Caco-2 (cell line): ENCODE data around the gene DAPL1. TPM values are rescaled to one million over a fixed set of nuclear protein-coding genes. Genes with fewer than 3 reads are reported as not detected.
"Not testable (repeated sequence)": the region's sequence is repeated elsewhere in the genome, so short reads cannot be mapped to it uniquely, and the experiment has no call there.

ENCODE experiments used
- BruUV-seq: library from RNA; stranded (reverse); fragments of 400-500 nt; replicated peaks from 2 replicates; lab custom pipeline; 2021; lab: Mats Ljungman, UMichigan
- CTCF ChIA-PET: fragments of 300-600 bp; sonication (Branson Sonifier 250); formaldehyde crosslinking; loops from one replicate; lab custom pipeline; 2022; ENCODE audit warnings: antibody characterized with exemption; lab: Charles Lee
- POLR2A ChIA-PET: fragments of 300-600 bp; sonication (Branson Sonifier 250); formaldehyde crosslinking; loops from one replicate; lab custom pipeline; 2022; ENCODE audit warnings: antibody characterized with exemption; lab: Charles Lee
- DNase-seq, 2 experiments: peaks; one replicate each; pipeline versions ENCODE4 v3.0.0 to v3.0.0-alpha.2; 2020 to 2022
- H3K27me3 ChIP-seq: replicated peaks from 2 replicates; pipeline ENCODE4 v1.6.0; 2011; ENCODE audit warnings: low read length; ENCODE audit not compliant: control insufficient read depth, insufficient read depth
- H3K36me3 ChIP-seq: 2 replicates; pipeline ENCODE4 v1.5.1; 2011; ENCODE audit warnings: low read length; ENCODE audit not compliant: control insufficient read depth, insufficient read depth
- H3K4me1 ChIP-seq: fragments of 250-450 bp; sonication (Bioruptor Pico); 2 replicates; pipeline ENCODE4 v1.5.1; 2020; ENCODE audit warnings: mild to moderate bottlenecking
- H3K4me3 ChIP-seq: 2 replicates; pipeline ENCODE4 v1.5.1; 2011; ENCODE audit warnings: low read depth, mild to moderate bottlenecking, control low read depth, low read length
- H3K9me3 ChIP-seq: fragments of 250-450 bp; sonication (Bioruptor Pico); 2 replicates; pipeline ENCODE4 v1.5.1; 2020; ENCODE audit warnings: mild to moderate bottlenecking, moderate library complexity
- H3K27ac Mint-ChIP-seq: one replicate; pipeline ENCODE4 v1.8.0; 2022; ENCODE audit warnings: mixed read lengths; ENCODE audit not compliant: unreplicated experiment
- H3K27me3 Mint-ChIP-seq: one replicate; pipeline ENCODE4 v1.8.0; 2022; ENCODE audit warnings: mixed read lengths; ENCODE audit not compliant: insufficient read depth, unreplicated experiment
- H3K36me3 Mint-ChIP-seq: one replicate; pipeline ENCODE4 v1.8.0; 2022; ENCODE audit warnings: mild to moderate bottlenecking, mixed read lengths; ENCODE audit not compliant: insufficient read depth, unreplicated experiment
- H3K4me1 Mint-ChIP-seq: one replicate; pipeline ENCODE4 v1.8.0; 2022; ENCODE audit warnings: low read depth, mixed read lengths; ENCODE audit not compliant: unreplicated experiment
- H3K4me3 Mint-ChIP-seq: one replicate; pipeline ENCODE4 v1.8.0; 2022; ENCODE audit warnings: mild to moderate bottlenecking, moderate library complexity, mixed read lengths; ENCODE audit not compliant: unreplicated experiment
- H3K9me3 Mint-ChIP-seq: one replicate; pipeline ENCODE4 v1.8.0; 2022; ENCODE audit warnings: mixed read lengths; ENCODE audit not compliant: unreplicated experiment
- intact Hi-C: fragments of 100-400 bp; cut with micrococcal nuclease; formaldehyde crosslinking; loops from one replicate; pipeline ENCODE4 v1.10.0; 2022; ENCODE audit not compliant: unreplicated experiment
- total RNA-seq: library from RNA; stranded (reverse); gene quantifications from 2 replicates; pipeline ENCODE4 v1.2.3, GENCODE V29; 2022

Gene DAPL1
- total RNA-seq, 1 experiment from 2014 or later, result not detected

DNA sequence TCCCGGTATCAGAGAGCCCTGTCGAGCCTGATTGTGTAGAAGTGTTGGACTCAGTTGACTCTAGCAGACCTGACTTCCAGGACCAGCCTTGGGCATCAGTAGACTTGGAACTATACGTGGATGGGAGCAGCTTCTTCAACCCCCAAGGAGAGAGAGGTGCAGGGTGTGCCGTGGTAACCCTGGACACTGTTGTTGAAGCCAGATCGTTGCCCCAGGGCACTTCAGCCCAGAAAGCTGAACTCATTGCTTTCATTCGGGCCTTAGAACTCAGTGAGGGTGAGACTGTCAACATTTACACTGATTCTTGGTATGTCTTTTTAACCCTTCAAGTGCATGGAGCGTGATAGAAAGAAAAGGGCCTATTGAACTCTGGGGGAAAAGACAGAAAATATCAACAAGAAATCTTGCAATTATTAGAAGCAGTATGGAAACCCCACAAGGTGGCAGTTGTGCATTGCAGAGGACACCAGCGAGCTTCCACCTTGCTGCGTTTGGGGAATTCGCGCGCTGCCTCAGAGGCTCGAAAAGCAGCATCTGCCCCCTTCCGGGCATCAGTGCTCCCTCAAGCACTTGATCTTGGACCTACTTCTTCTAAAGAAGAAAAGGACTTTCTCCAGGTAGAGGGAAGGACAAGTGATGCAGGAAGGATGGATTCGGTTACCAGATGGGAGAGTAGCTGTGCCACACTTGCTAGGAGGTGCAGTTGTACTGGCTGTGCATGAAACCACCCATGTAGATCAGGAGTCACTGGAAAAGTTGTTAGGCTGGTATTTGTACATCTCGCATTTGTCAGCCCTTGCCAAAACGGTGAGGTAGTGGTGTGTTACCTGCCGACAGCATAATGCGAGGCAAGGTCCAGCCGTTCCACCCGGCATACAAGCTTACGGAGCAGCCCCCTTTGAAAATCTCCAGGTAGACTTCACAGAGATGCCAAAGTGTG lies 53.2 kb downstream of the DAPL1 start:
- peak; percentile 68 to 74 for DNase-seq
- POLR2A ChIA-PET, H3K27me3 Mint-ChIP-seq, BruUV-seq, H3K4me3 Mint-ChIP-seq, H3K4me3 ChIP-seq, H3K9me3 ChIP-seq, H3K9me3 Mint-ChIP-seq, H3K27me3 ChIP-seq, CTCF ChIA-PET, H3K36me3 Mint-ChIP-seq, H3K36me3 ChIP-seq: not testable (repeated sequence)
- peak overlapping the region; percentile 57 for H3K27ac Mint-ChIP-seq
- intact Hi-C loops, result loop anchor here (2.0 kb wide), 2 partner anchors 52 to 94 kb away; no protein-coding TSS in a partner anchor
- H3K4me1 ChIP-seq, result peaks cover 14% of the 10 kb centered on the region
- H3K4me1 Mint-ChIP-seq, result peaks cover 21% of the 10 kb centered on the region

DNA sequence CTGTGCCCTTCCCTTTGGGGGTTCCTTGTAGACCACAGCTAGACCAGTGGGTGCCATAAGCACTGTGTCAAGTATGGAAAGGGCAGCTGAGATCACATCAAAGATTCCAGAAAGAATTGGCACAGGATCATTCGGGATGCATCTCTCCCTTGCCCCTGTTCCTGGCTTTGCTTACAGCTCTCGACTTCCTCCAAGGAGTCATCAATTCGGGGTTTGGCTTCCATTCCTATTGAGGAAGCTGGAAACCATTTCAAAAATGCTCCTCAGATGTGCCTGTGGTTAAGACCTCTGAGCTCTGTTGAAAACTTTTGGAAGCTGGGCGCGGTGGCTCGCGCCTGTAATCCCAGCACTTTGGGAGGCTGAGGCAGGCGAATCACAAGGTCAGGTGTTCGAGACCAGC lies 65.1 kb downstream of the DAPL1 start:
- peaks cover 12% of the 10 kb centered on the region for H3K4me1 ChIP-seq
- POLR2A ChIA-PET, intact Hi-C loops, H3K36me3 ChIP-seq, CTCF ChIA-PET, DNase-seq, H3K27ac Mint-ChIP-seq, H3K4me3 Mint-ChIP-seq, H3K27me3 ChIP-seq, BruUV-seq, H3K4me3 ChIP-seq, H3K9me3 ChIP-seq, H3K27me3 Mint-ChIP-seq: not testable (repeated sequence)
- H3K36me3 Mint-ChIP-seq, result peaks cover 16% of the 10 kb centered on the region
- H3K4me1 Mint-ChIP-seq, result peaks cover 17% of the 10 kb centered on the region
- H3K9me3 Mint-ChIP-seq, result peaks cover 24% of the 10 kb centered on the region

DNA sequence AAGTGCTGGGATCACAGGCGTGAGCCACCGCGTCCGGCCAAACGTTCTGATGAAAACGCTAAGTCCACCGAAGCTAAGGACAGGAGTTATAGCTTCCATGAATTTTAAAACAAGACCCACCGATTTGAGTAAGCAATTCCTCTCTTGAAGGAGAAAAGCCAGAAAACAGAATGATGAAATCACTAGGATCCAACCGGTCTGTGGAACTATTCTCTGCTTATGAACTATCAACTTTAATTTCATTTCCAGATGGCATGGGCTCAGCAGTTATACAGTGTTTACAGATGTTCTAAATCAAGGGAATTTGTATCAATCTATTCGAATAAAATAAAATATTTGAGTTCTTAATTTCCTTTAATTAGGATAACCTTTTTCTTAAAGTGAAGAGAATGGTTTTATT lies 66.5 kb downstream of the DAPL1 start:
- CTCF ChIA-PET, H3K9me3 ChIP-seq, H3K4me3 ChIP-seq, POLR2A ChIA-PET, H3K36me3 ChIP-seq, DNase-seq, H3K27me3 Mint-ChIP-seq, intact Hi-C loops, H3K27me3 ChIP-seq, BruUV-seq: not testable (repeated sequence)
- peaks cover 23% of the 10 kb centered on the region for H3K9me3 Mint-ChIP-seq
- H3K4me1 Mint-ChIP-seq, result peaks cover 14% of the 10 kb centered on the region
- H3K4me1 ChIP-seq, result peaks cover 12% of the 10 kb centered on the region
- H3K36me3 Mint-ChIP-seq, result peaks cover 18% of the 10 kb centered on the region
- peak overlapping the region; percentile 22 for H3K4me3 Mint-ChIP-seq
- peak overlapping the region; percentile 80 for H3K27ac Mint-ChIP-seq

DNA sequence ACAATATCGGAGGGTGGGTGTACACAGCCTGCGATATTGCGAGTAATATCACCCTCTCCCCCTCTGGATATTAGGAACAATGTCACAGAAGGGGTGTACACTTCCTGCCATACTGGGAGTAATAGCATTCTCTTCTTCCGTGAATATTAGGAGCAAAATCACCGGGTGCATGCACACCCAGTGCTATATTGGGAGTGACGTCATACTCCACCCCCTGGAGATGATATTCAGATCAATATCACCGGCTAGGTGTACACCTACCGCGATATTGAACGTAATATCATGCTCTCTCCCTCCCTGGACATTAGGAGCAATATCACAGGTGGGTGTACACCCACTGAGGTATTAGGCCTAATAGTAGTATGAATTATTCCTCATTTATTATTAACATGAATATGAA lies 70.4 kb downstream of the DAPL1 start:
- H3K36me3 ChIP-seq, H3K9me3 Mint-ChIP-seq, CTCF ChIA-PET, DNase-seq, POLR2A ChIA-PET, H3K9me3 ChIP-seq, H3K4me3 Mint-ChIP-seq, H3K27ac Mint-ChIP-seq, BruUV-seq, H3K4me3 ChIP-seq, H3K27me3 ChIP-seq, H3K27me3 Mint-ChIP-seq: not testable (repeated sequence)
- intact Hi-C loops, result loop anchor here (5.0 kb wide), 1 partner anchor 88 kb away; no protein-coding TSS in a partner anchor
- H3K4me1 ChIP-seq, result peaks cover 23% of the 10 kb centered on the region
- Mint-ChIP-seq H3K36me3 (peaks cover 16% of the 10 kb centered on the region), H3K4me1 (peaks cover 18% of the 10 kb centered on the region)

Other genes with a start within 250 kb of the DAPL1 start
- 21.1 and 23.0 TPM in 2 replicates for gene TANC1, start 173.3 kb downstream of the DAPL1 start, total RNA-seq